DND-41 (cell line): Measurements from ENCODE around the gene C15orf62.

Experiments
- ATAC-seq: fragments of 200-7000 bp; cut with Tn5 transposase; 3 replicates; pipeline ENCODE4 v1.9.1; 2021; ENCODE audit warnings: low read depth; ENCODE audit not compliant: insufficient read depth
- DNase-seq: peaks from one replicate; pipeline ENCODE4 v3.0.0-alpha.2; 2020
- H2AFZ ChIP-seq: 2 replicates; pipeline ENCODE4 v1.6.0; 2012; ENCODE audit warnings: low read depth, low read length
- H3K27ac ChIP-seq: 2 replicates; pipeline ENCODE4 v1.5.1; 2012; ENCODE audit warnings: low read length, inconsistent platforms
- H3K27me3 ChIP-seq: fragments of 200-600 bp; sonication (generic); 2 replicates; pipeline ENCODE4 v1.6.0; 2012; ENCODE audit warnings: low read length, mild to moderate bottlenecking, inconsistent platforms; ENCODE audit not compliant: insufficient read depth, poor library complexity
- H3K36me3 ChIP-seq: 2 replicates; pipeline ENCODE4 v1.5.1; 2012; ENCODE audit warnings: low read length, inconsistent platforms; ENCODE audit not compliant: insufficient read depth
- H3K4me1 ChIP-seq: 2 replicates; pipeline ENCODE4 v1.5.1; 2012; ENCODE audit warnings: mild to moderate bottlenecking, low read length; ENCODE audit not compliant: insufficient read depth
- H3K4me2 ChIP-seq: 2 replicates; pipeline ENCODE4 v1.6.0; 2012; ENCODE audit warnings: mild to moderate bottlenecking, moderate library complexity, low read length, inconsistent platforms; ENCODE audit not compliant: insufficient read depth
- H3K4me3 ChIP-seq, 2 experiments: fragments of 200-600 bp in 1 of 2; shearing (Covaris generic) in 1 of 2; 2 replicates each; pipeline ENCODE4 v1.5.1; 2012 to 2016; ENCODE audit warnings: inconsistent platforms in 2 of 2, low read length in 2 of 2, mild to moderate bottlenecking in 2 of 2, low read depth in 1 of 2, moderate library complexity in 1 of 2
- H3K79me2 ChIP-seq: 2 replicates; pipeline ENCODE4 v1.6.0; 2012; ENCODE audit warnings: low read length, inconsistent platforms; ENCODE audit not compliant: insufficient read depth
- H3K9ac ChIP-seq: 2 replicates; pipeline ENCODE4 v1.6.0; 2012; ENCODE audit warnings: low read depth, mild to moderate bottlenecking, inconsistent platforms, low read length, moderate library complexity
- H3K9me3 ChIP-seq: 2 replicates; pipeline ENCODE4 v1.5.1; 2012; ENCODE audit warnings: low read length, moderate library complexity, mild to moderate bottlenecking, inconsistent platforms; ENCODE audit not compliant: insufficient read depth, severe bottlenecking
- H4K20me1 ChIP-seq: 2 replicates; pipeline ENCODE4 v1.6.0; 2012; ENCODE audit warnings: low read length; ENCODE audit not compliant: insufficient read depth
- EZH2 ChIP-seq: IDR thresholded peaks from 3 replicates; pipeline ENCODE4 v1.6.1; 2012; ENCODE audit warnings: borderline replicate concordance, low read depth, mild to moderate bottlenecking, moderate library complexity, low read length, inconsistent platforms; ENCODE audit not compliant: severe bottlenecking
- TF ChIP-seq, protein P1 (sequence below): IDR thresholded peaks from 2 replicates; pipeline ENCODE4 v1.5.1; 2012; ENCODE audit warnings: borderline replicate concordance, low read length, moderate library complexity, mild to moderate bottlenecking; ENCODE audit not compliant: poor library complexity, severe bottlenecking; ENCODE audit errors: extremely low read depth

Gene C15orf62

GRCh38 chr15:40737048-40737447, 32.7 kb upstream of the C15orf62 start:
- Histone ChIP-seq H3K27me3 (no peaks in the 10 kb centered on the region), H3K36me3 (peaks cover 85% of the 10 kb centered on the region), H3K9me3 (no peaks in the 10 kb centered on the region), H3K27ac (no peak overlapping the region), H3K4me1 (no peaks in the 10 kb centered on the region), H4K20me1 (0 out of 2 replicates have a peak, but pooled peaks cover 3% of the 10 kb centered on the region), H2AFZ (no peak overlapping the region), H3K9ac (no peak overlapping the region), H3K4me2 (no peak overlapping the region), H3K79me2 (no peaks in the 10 kb centered on the region), H3K4me3 (no peak overlapping the region)
- ATAC-seq: no peak
- DNase-seq: no peak
- TF ChIP-seq EZH2: no peak
- TF ChIP-seq, protein P1, sequence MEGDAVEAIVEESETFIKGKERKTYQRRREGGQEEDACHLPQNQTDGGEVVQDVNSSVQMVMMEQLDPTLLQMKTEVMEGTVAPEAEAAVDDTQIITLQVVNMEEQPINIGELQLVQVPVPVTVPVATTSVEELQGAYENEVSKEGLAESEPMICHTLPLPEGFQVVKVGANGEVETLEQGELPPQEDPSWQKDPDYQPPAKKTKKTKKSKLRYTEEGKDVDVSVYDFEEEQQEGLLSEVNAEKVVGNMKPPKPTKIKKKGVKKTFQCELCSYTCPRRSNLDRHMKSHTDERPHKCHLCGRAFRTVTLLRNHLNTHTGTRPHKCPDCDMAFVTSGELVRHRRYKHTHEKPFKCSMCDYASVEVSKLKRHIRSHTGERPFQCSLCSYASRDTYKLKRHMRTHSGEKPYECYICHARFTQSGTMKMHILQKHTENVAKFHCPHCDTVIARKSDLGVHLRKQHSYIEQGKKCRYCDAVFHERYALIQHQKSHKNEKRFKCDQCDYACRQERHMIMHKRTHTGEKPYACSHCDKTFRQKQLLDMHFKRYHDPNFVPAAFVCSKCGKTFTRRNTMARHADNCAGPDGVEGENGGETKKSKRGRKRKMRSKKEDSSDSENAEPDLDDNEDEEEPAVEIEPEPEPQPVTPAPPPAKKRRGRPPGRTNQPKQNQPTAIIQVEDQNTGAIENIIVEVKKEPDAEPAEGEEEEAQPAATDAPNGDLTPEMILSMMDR: no peak

DNA sequence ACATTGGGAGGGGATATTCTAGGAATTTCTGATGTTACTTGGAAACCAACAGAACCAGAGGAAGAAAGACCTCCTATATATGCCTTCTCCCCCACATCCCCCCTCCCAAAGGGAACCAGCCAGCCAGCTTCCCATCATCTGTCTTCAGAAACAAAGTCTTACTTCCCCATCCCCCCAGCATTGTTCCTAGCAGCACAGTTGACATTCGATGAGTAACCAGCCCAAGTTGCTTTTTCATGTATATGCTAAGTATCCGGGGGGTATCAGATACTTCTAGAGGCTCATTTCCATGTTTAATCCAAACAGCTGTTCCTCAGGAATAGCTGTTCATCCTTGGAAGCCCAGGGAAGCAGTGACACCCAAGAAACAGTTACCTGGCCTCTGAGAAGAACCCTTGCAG, 30.7 kb upstream of the C15orf62 start:
- Histone ChIP-seq H3K4me1 (no peaks in the 10 kb centered on the region), H3K27me3 (no peaks in the 10 kb centered on the region), H3K9ac (no peak overlapping the region), H3K4me2 (no peak overlapping the region), H3K9me3 (no peaks in the 10 kb centered on the region), H3K27ac (no peak overlapping the region), H2AFZ (no peak overlapping the region), H3K4me3 (no peak overlapping the region), H3K36me3 (peaks cover 86% of the 10 kb centered on the region), H4K20me1 (0 out of 2 replicates have a peak, but pooled peaks cover 3% of the 10 kb centered on the region), H3K79me2 (no peaks in the 10 kb centered on the region)
- no peak for ATAC-seq
- no peak for TF ChIP-seq EZH2
- DNase-seq: no peak

GRCh38 chr15:40739854-40740253, 29.9 kb upstream of the C15orf62 start:
- DNase-seq (no peak), ATAC-seq (no peak)
- Histone ChIP-seq H3K4me2 (no peak overlapping the region), H2AFZ (no peak overlapping the region), H3K9me3 (no peaks in the 10 kb centered on the region), H3K27me3 (no peaks in the 10 kb centered on the region), H3K36me3 (peaks cover 86% of the 10 kb centered on the region), H3K27ac (no peak overlapping the region), H4K20me1 (peaks cover 6% of the 10 kb centered on the region; the same call in 1 of the 2 replicates), H3K9ac (no peak overlapping the region), H3K4me1 (no peaks in the 10 kb centered on the region), H3K79me2 (no peaks in the 10 kb centered on the region), H3K4me3 (no peak overlapping the region)
- no peak for TF ChIP-seq EZH2
- TF ChIP-seq, protein P1: no peak

- TF ChIP-seq EZH2: no peak
- TF ChIP-seq, protein P1: no peak
- Histone ChIP-seq H2AFZ (no peak overlapping the region), H3K4me2 (no peak overlapping the region), H3K27me3 (no peaks in the 10 kb centered on the region), H3K4me1 (0 out of 2 replicates have a peak, but pooled peaks cover 2% of the 10 kb centered on the region), H3K9me3 (no peaks in the 10 kb centered on the region), H3K36me3 (peaks cover 70% of the 10 kb centered on the region), H3K79me2 (no peaks in the 10 kb centered on the region), H3K4me3 (no peak overlapping the region), H3K9ac (no peak overlapping the region), H3K27ac (no peak overlapping the region; the same call in 1 of the 2 replicates), H4K20me1 (peaks cover 12% of the 10 kb centered on the region; the same call in 1 of the 2 replicates)
- no peak for ATAC-seq
- DNase-seq: no peak
Measured at GRCh38 chr15:40743485-40743901, 26.3 kb upstream of the C15orf62 start.
